IMR-90 (cell line): ENCODE data around the gene HOXA13.

ENCODE experiments used
- BHLHE40 ChIP-seq: fragments of 150-350 bp; IDR thresholded peaks from 2 replicates; pipeline ENCODE4 v1.6.1; 2016; ENCODE audit warnings: mild to moderate bottlenecking, low read depth, low read length
- CEBPB ChIP-seq: IDR thresholded peaks from 2 replicates; pipeline ENCODE4 v1.6.1; 2012; ENCODE audit warnings: low read depth, low read length, improper control_type of control experiment
- CTCF ChIP-seq: conservative IDR thresholded peaks from 2 replicates; pipeline ENCODE4 v1.5.1; 2012; ENCODE audit warnings: mild to moderate bottlenecking, low read depth, low read length, improper control_type of control experiment
- ELK1 ChIP-seq: fragments of 150-350 bp; IDR thresholded peaks from 2 replicates; pipeline ENCODE4 v1.6.1; 2016; ENCODE audit warnings: low read depth, mild to moderate bottlenecking, low read length, moderate library complexity, borderline replicate concordance
- FOS ChIP-seq: fragments of 150-350 bp; IDR thresholded peaks from 2 replicates; pipeline ENCODE4 v1.6.1; 2016; ENCODE audit warnings: low read depth, low read length
- MAFK ChIP-seq: IDR thresholded peaks from 2 replicates; pipeline ENCODE4 v1.6.1; 2012; ENCODE audit warnings: low read depth, low read length, improper control_type of control experiment
- NFE2L2 ChIP-seq: fragments of 150-350 bp; IDR thresholded peaks from 2 replicates; pipeline ENCODE4 v1.6.1; 2016; ENCODE audit warnings: low read depth, mild to moderate bottlenecking, low read length
- POLR2A ChIP-seq: IDR thresholded peaks from 2 replicates; pipeline ENCODE4 v1.6.1; 2012; ENCODE audit warnings: mild to moderate bottlenecking, low read depth, low read length
- RAD21 ChIP-seq: IDR thresholded peaks from 2 replicates; pipeline ENCODE4 v1.6.1; 2012; ENCODE audit warnings: low read length, improper control_type of control experiment
- RCOR1 ChIP-seq: IDR thresholded peaks from 2 replicates; pipeline ENCODE4 v1.6.1; 2012; ENCODE audit warnings: mild to moderate bottlenecking, low read length, improper control_type of control experiment; ENCODE audit not compliant: insufficient replicate concordance
- RFX5 ChIP-seq: IDR thresholded peaks from 2 replicates; pipeline ENCODE4 v1.8.0; 2012; ENCODE audit warnings: low read depth, mild to moderate bottlenecking, low read length, moderate library complexity
- SMC3 ChIP-seq: fragments of 150-350 bp; IDR thresholded peaks from 2 replicates; pipeline ENCODE4 v1.6.1; 2016; ENCODE audit warnings: low read depth, mild to moderate bottlenecking, antibody characterized with exemption, low read length, moderate library complexity
- TF ChIP-seq, protein P1 (sequence below): fragments of 150-350 bp; IDR thresholded peaks from 2 replicates; pipeline ENCODE4 v1.6.1; 2017; ENCODE audit warnings: mild to moderate bottlenecking, antibody characterized with exemption, low read length, low read depth

DNA sequence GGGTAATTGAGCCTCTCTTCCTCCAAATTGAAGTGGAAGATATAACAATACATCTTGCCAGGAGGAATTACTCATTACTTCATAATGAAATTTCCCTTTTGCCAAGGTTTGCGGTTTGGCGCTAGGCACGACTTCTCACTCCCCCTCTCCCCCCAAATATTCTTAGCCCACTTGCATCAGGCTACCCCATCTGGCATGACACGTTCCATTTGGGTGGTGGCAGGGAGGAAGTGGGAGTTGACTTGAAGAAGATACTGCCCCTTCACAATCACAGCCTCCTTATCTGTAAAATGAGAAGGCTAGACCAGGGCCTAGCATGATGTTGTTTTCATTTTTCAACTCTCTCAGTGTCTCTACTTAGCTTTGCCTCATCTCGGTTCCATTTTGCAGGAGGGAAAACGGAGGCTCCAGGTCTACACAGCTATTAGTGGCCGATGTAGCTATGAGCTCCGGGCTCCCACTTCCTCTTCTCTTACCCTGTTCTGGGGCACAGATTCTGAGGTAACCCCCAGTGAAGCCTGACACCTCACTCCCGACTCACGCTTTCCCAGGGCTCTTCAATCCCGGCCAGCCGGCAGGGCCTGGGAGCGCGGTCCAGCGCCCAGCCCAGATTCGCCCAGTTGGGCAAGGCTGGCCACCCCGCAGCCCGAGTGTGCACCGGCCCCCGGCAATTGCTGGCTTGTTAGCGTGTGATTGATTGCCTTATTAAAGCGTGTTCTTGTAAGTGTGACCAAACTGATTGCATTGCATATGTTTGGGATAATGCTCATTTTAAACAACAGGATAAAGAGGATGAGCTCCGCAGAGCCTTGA, 49.2 kb upstream of the HOXA13 start:
- TF ChIP-seq CTCF = no peak
- no peak for TF ChIP-seq SMC3
- TF ChIP-seq, protein P1, sequence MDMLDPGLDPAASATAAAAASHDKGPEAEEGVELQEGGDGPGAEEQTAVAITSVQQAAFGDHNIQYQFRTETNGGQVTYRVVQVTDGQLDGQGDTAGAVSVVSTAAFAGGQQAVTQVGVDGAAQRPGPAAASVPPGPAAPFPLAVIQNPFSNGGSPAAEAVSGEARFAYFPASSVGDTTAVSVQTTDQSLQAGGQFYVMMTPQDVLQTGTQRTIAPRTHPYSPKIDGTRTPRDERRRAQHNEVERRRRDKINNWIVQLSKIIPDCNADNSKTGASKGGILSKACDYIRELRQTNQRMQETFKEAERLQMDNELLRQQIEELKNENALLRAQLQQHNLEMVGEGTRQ = no peak
- TF ChIP-seq RAD21 = no peak
- no peak for TF ChIP-seq RFX5
- TF ChIP-seq POLR2A = no peak
- no peak for TF ChIP-seq MAFK
- no peak for TF ChIP-seq CEBPB
- TF ChIP-seq RCOR1 = no peak
- no peak for TF ChIP-seq FOS
- no peak for TF ChIP-seq ELK1
- no peak for TF ChIP-seq NFE2L2
- no peak for TF ChIP-seq BHLHE40
